Measurements from ENCODE around the gene TUT4. TPM values are rescaled to one million over a fixed set of nuclear protein-coding genes. Genes with fewer than 3 reads are reported as not detected.

TUT4 gene
- total and polyA plus RNA-seq, 2 experiments from 2014 or later = 69.9 to 116 TPM

DNA sequence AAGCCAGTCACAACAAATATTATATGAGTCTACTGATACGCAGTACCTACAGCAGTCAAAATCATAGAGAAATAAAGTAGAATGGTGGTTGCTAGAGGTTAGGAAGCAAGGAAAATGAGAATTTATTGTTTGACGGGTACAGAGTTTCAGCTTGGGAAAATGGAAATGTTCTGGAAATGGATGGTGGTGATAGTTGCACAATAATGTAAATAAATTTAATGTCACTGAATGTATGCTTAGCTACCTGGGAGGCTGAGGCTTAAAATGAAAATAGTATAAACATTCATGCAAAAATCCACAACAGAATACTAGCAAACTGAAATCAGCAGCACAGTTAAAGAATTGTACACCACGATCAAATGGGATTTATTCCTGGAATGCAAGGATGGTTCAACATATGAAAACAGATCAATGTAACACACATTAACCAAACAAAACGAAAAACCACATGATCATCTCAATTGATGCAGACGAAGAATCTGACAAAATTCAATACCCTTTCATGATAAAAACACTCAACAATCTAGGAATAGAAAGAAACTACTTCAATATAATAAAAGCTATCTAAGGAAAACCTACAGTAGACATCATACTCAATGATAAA is 10.7 kb downstream of the TUT4 start:
- Histone ChIP-seq H3K36me3 (ENCODE audit: insufficient read depth) (no peaks in the 10 kb centered on the region), H3F3A (replicated peaks; ENCODE audit: low read depth) (no peaks in the 10 kb centered on the region), H3K4me1 (ENCODE audit: insufficient read depth) (no peaks in the 10 kb centered on the region; the same call in 1 of the 2 replicates), H3K4me3 (no peak overlapping the region), H3K27ac (ENCODE audit: low read depth) (no peak overlapping the region), H3K79me2 (replicated peaks; ENCODE audit: insufficient read depth) (peaks cover 100% of the 10 kb centered on the region), H2AFZ (no peak overlapping the region), H3K27me3 (ENCODE audit: insufficient read depth) (no peaks in the 10 kb centered on the region), H4K20me1 (replicated peaks; ENCODE audit: insufficient read depth) (peaks cover 11% of the 10 kb centered on the region; the same call in 1 of the 2 replicates), H3K4me2 (no peak overlapping the region), H3K9me2 (ENCODE audit: insufficient read depth) (no peaks in the 10 kb centered on the region)
- H3K4me3 Mint-ChIP-seq = no peak overlapping the region
- no peak for TF ChIP-seq ZNF114 (CRISPR knock-in tag; IDR thresholded peaks at IDR 0.05)
- no peaks in the 10 kb centered on the region for H3K27me3 Mint-ChIP-seq (ENCODE audit: insufficient read depth, low read depth, poor library complexity)
- peaks cover 24% of the 10 kb centered on the region; the same call in 2 of the 3 replicates for H3K9me3 Mint-ChIP-seq
- ATAC-seq = no peak
- DNase-seq (ENCODE audit: low spot score) = no peak
- H3K36me3 Mint-ChIP-seq (ENCODE audit: low read depth) = peaks cover 34% of the 10 kb centered on the region
- H3K27ac Mint-ChIP-seq = no peak overlapping the region
- peaks cover 5% of the 10 kb centered on the region for H3K4me1 Mint-ChIP-seq

DNA sequence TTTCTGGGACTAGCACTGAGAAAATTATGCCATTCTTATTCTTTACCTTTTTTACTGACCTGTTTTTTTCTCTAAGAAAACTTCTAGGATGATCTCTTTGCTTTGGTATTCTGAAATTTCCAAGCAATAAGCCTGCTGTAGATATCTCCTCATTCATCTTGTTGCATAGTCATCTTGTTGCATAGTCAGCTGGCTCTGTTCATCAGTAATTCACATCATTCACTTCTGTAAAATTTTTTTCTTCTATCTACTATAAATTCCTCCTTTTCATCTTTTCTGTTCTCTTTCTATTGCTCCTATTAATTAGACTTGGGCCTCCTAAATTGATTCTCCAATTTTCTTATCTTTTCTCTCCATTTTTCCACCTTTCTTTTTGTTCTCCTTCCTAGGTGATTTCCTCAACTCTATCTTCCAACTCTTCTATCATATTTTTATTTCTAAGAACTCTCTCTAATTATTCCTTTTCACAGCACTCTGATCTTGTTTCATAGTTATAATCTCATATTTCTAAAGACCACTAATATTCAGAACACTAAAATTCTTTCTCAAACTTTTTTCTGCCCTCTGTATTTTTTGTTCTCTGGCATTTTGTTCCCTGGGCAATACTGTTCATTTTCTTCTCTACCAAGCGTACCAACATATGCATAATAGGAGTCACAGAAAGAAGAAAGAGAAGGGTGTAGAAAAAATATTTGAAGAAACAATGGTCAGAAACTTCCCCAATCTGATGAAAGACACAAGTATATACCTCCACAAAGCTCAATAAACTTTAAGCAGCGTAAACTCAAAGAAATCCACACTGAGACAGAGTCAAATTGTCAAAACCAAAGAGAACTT is 17.7 kb downstream of the TUT4 start:
- H3K27me3 ChIP-seq (ENCODE audit: insufficient read depth) = no peaks in the 10 kb centered on the region
- H3K4me1 ChIP-seq (ENCODE audit: insufficient read depth) = no peaks in the 10 kb centered on the region; the same call in 1 of the 2 replicates
- H3K27ac ChIP-seq (ENCODE audit: low read depth) = no peak overlapping the region
- H3K79me2 ChIP-seq (replicated peaks; ENCODE audit: insufficient read depth) = peaks cover 100% of the 10 kb centered on the region
- H3K9me3 Mint-ChIP-seq = peaks cover 11% of the 10 kb centered on the region
- H3K4me3 Mint-ChIP-seq = no peak overlapping the region
- H3K9me2 ChIP-seq (ENCODE audit: insufficient read depth) = no peaks in the 10 kb centered on the region
- TF ChIP-seq ZNF331 (CRISPR knock-in tag; IDR thresholded peaks at IDR 0.05; ENCODE audit: low read depth) = no peak
- TF ChIP-seq EZH2phosphoT487 (IDR thresholded peaks at IDR 0.05; ENCODE audit: unreplicated experiment) = no peak
- H4K20me1 ChIP-seq (replicated peaks; ENCODE audit: insufficient read depth) = peaks cover 11% of the 10 kb centered on the region; the same call in 1 of the 2 replicates
- H3K36me3 Mint-ChIP-seq (ENCODE audit: low read depth) = peaks cover 8% of the 10 kb centered on the region; the same call in 2 of the 3 replicates
- no peak for DNase-seq (ENCODE audit: low spot score)
- no peaks in the 10 kb centered on the region for H3K27me3 Mint-ChIP-seq (ENCODE audit: insufficient read depth, low read depth, poor library complexity)
- H3K36me3 ChIP-seq (ENCODE audit: insufficient read depth) = no peaks in the 10 kb centered on the region
- H3K4me3 ChIP-seq = no peak overlapping the region
- no peaks in the 10 kb centered on the region for H3F3A ChIP-seq (replicated peaks; ENCODE audit: low read depth)
- H2AFZ ChIP-seq = no peak overlapping the region
- H3K4me2 ChIP-seq = no peak overlapping the region
- peaks cover 5% of the 10 kb centered on the region for H3K4me1 Mint-ChIP-seq
- no peak for ATAC-seq
- no peak overlapping the region for H3K27ac Mint-ChIP-seq

DNA sequence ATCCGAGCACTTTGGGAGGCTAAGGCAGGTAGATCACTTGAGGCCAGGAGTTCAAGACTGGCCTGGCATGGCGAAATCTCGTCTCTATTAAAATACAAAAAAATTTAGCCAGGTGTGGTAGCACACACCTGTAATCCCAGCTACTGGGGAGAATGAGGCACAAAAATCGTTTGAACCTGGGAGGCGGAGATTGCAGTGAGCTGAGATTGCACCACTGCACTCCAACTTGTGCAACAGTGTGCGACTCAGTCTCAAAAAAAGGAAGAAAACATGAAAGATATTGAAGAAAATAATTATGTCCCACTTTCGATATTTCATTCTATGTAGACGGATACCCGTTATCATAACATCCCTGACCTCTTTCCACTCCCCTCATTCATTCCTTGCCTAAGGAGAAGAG is 19.2 kb downstream of the TUT4 start:
- no peak overlapping the region for H3K4me3 ChIP-seq
- H3K27ac Mint-ChIP-seq = no peak overlapping the region
- H2AFZ ChIP-seq = no peak overlapping the region
- no peak overlapping the region for H3K4me3 Mint-ChIP-seq
- no peaks in the 10 kb centered on the region for H3F3A ChIP-seq (replicated peaks; ENCODE audit: low read depth)
- no peak overlapping the region for H3K4me2 ChIP-seq
- H3K9me2 ChIP-seq (ENCODE audit: insufficient read depth) = no peaks in the 10 kb centered on the region
- no peak overlapping the region for H3K27ac ChIP-seq (ENCODE audit: low read depth)
- no peaks in the 10 kb centered on the region for H3K27me3 Mint-ChIP-seq (ENCODE audit: insufficient read depth, low read depth, poor library complexity)
- DNase-seq (ENCODE audit: low spot score) (no peak), ATAC-seq (no peak)
- no peaks in the 10 kb centered on the region; the same call in 2 of the 3 replicates for H3K4me1 Mint-ChIP-seq
- peaks cover 100% of the 10 kb centered on the region for H3K79me2 ChIP-seq (replicated peaks; ENCODE audit: insufficient read depth)
- no peaks in the 10 kb centered on the region for H3K4me1 ChIP-seq (ENCODE audit: insufficient read depth)
- H3K9me3 Mint-ChIP-seq = peaks cover 11% of the 10 kb centered on the region
- no peaks in the 10 kb centered on the region for H3K36me3 ChIP-seq (ENCODE audit: insufficient read depth)
- peaks cover 9% of the 10 kb centered on the region; the same call in 2 of the 3 replicates for H3K36me3 Mint-ChIP-seq (ENCODE audit: low read depth)
- no peaks in the 10 kb centered on the region for H3K27me3 ChIP-seq (ENCODE audit: insufficient read depth)
- H4K20me1 ChIP-seq (replicated peaks; ENCODE audit: insufficient read depth) = peaks cover 11% of the 10 kb centered on the region; the same call in 1 of the 2 replicates
- TF ChIP-seq, protein P1, sequence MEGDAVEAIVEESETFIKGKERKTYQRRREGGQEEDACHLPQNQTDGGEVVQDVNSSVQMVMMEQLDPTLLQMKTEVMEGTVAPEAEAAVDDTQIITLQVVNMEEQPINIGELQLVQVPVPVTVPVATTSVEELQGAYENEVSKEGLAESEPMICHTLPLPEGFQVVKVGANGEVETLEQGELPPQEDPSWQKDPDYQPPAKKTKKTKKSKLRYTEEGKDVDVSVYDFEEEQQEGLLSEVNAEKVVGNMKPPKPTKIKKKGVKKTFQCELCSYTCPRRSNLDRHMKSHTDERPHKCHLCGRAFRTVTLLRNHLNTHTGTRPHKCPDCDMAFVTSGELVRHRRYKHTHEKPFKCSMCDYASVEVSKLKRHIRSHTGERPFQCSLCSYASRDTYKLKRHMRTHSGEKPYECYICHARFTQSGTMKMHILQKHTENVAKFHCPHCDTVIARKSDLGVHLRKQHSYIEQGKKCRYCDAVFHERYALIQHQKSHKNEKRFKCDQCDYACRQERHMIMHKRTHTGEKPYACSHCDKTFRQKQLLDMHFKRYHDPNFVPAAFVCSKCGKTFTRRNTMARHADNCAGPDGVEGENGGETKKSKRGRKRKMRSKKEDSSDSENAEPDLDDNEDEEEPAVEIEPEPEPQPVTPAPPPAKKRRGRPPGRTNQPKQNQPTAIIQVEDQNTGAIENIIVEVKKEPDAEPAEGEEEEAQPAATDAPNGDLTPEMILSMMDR (conservative IDR thresholded peaks at IDR 0.05; ENCODE audit: low read depth in 2 of 2) = no peak
- TF ChIP-seq CREB1 (CRISPR knock-in tag; IDR thresholded peaks at IDR 0.05; ENCODE audit: low read depth) (no peak), NANOG (IDR thresholded peaks at IDR 0.05; ENCODE audit: borderline replicate concordance) (no peak), STAT1 (IDR thresholded peaks at IDR 0.05; ENCODE audit: unreplicated experiment) (no peak)

Measured in GM23338 (cell line).